ENCODE measurements around the gene KNDC1. TPM values are rescaled to one million over a fixed set of nuclear protein-coding genes. Genes with fewer than 3 reads are reported as not detected.
"Not testable (repeated sequence)": the region's sequence is repeated elsewhere in the genome, so short reads cannot be mapped to it uniquely, and the experiment has no call there.

Gene KNDC1
- total RNA-seq, 1 experiment from 2014 or later, result 1.2 TPM

GRCh38 chr10:133134411-133135115, 25.5 kb upstream of the KNDC1 start:
- DNase-seq, result no peak
- H3K27me3 Mint-ChIP-seq (ENCODE audit: unreplicated experiment), result peaks cover 33% of the 10 kb centered on the region
- no peaks in the 10 kb centered on the region for H3K9me3 Mint-ChIP-seq (ENCODE audit: low read depth, unreplicated experiment)
- no peak overlapping the region for H3K4me3 Mint-ChIP-seq (ENCODE audit: low read depth, unreplicated experiment)
- H3K36me3 Mint-ChIP-seq (ENCODE audit: insufficient read depth, unreplicated experiment), result no peaks in the 10 kb centered on the region
- no peaks in the 10 kb centered on the region for H3K4me1 Mint-ChIP-seq (ENCODE audit: low read depth, unreplicated experiment)
- TF ChIP-seq CTCF (IDR thresholded peaks at IDR 0.05; ENCODE audit: unreplicated experiment), result no peak
- H3K27ac Mint-ChIP-seq (ENCODE audit: unreplicated experiment), result no peak overlapping the region
- intact Hi-C loops (cut with micrococcal nuclease; ENCODE audit: unreplicated experiment), result no loop called here
- CTCF ChIA-PET, result no interaction called here
- no TSS peak for BruUV-seq (replicated peaks)

GRCh38 chr10:133135116-133135465, 24.9 kb upstream of the KNDC1 start:
- Mint-ChIP-seq H3K9me3 (ENCODE audit: low read depth, unreplicated experiment) (no peaks in the 10 kb centered on the region), H3K4me1 (ENCODE audit: low read depth, unreplicated experiment) (no peaks in the 10 kb centered on the region), H3K4me3 (ENCODE audit: low read depth, unreplicated experiment) (no peak overlapping the region), H3K27ac (ENCODE audit: unreplicated experiment) (no peak overlapping the region), H3K36me3 (ENCODE audit: insufficient read depth, unreplicated experiment) (no peaks in the 10 kb centered on the region), H3K27me3 (ENCODE audit: unreplicated experiment) (peaks cover 27% of the 10 kb centered on the region)
- CTCF ChIA-PET, result no interaction called here
- no peak for TF ChIP-seq CTCF (IDR thresholded peaks at IDR 0.05; ENCODE audit: unreplicated experiment)
- no peak for DNase-seq
- intact Hi-C loops (cut with micrococcal nuclease; ENCODE audit: unreplicated experiment), result no loop called here
- BruUV-seq (replicated peaks), result no TSS peak

GRCh38 chr10:133137486-133138145, 22.4 kb upstream of the KNDC1 start:
- H3K27ac Mint-ChIP-seq (ENCODE audit: unreplicated experiment); H3K9me3 Mint-ChIP-seq (ENCODE audit: low read depth, unreplicated experiment); H3K4me3 Mint-ChIP-seq (ENCODE audit: low read depth, unreplicated experiment); H3K36me3 Mint-ChIP-seq (ENCODE audit: insufficient read depth, unreplicated experiment); intact Hi-C loops (cut with micrococcal nuclease; ENCODE audit: unreplicated experiment); H3K27me3 Mint-ChIP-seq (ENCODE audit: unreplicated experiment); CTCF ChIA-PET; DNase-seq; BruUV-seq (replicated peaks); H3K4me1 Mint-ChIP-seq (ENCODE audit: low read depth, unreplicated experiment): not testable (repeated sequence)

GRCh38 chr10:133139551-133140065, 20.4 kb upstream of the KNDC1 start:
- no peak for TF ChIP-seq CTCF (IDR thresholded peaks at IDR 0.05; ENCODE audit: unreplicated experiment)
- Mint-ChIP-seq H3K4me1 (ENCODE audit: low read depth, unreplicated experiment) (peaks cover 10% of the 10 kb centered on the region), H3K9me3 (ENCODE audit: low read depth, unreplicated experiment) (no peaks in the 10 kb centered on the region), H3K27me3 (ENCODE audit: unreplicated experiment) (peaks cover 3% of the 10 kb centered on the region), H3K4me3 (ENCODE audit: low read depth, unreplicated experiment) (no peak overlapping the region), H3K36me3 (ENCODE audit: insufficient read depth, unreplicated experiment) (no peaks in the 10 kb centered on the region), H3K27ac (ENCODE audit: unreplicated experiment) (no peak overlapping the region)
- DNase-seq, result no peak
- intact Hi-C loops (cut with micrococcal nuclease; ENCODE audit: unreplicated experiment), result no loop called here
- CTCF ChIA-PET, result no interaction called here
- no TSS peak for BruUV-seq (replicated peaks)

All from Calu3 (cell line).